Prostate gland (tissue), 2 donors: ENCODE measurements around the gene SYNE1. TPM values are rescaled to one million over a fixed set of nuclear protein-coding genes. Genes with fewer than 3 reads are reported as not detected.
"Not testable (repeated sequence)": the region's sequence is repeated elsewhere in the genome, so short reads cannot be mapped to it uniquely, and the experiment has no call there.

Source experiments
- DNase-seq: peaks from one replicate; pipeline ENCODE4 v3.0.0-alpha.2; 2019; ENCODE audit warnings: low spot score
- H3K27ac ChIP-seq, 2 donors: fragments of 200-600 bp; sonication (generic); 2 replicates each; pipeline ENCODE4 v1.5.1; 2017 to 2019
- H3K27me3 ChIP-seq: fragments of 200-600 bp; sonication (generic); replicated peaks from 2 replicates; pipeline ENCODE4 v1.5.1; 2019; ENCODE audit not compliant: insufficient read depth
- H3K36me3 ChIP-seq, 2 donors: fragments of 200-600 bp; sonication (generic); 1 replicate in 1 of 2; 2 replicates in 1 of 2; pipeline versions ENCODE4 v1.5.1 to v1.8.1; 2017 to 2019
- H3K4me1 ChIP-seq: fragments of 200-600 bp; sonication (generic); replicated peaks from 2 replicates; pipeline ENCODE4 v1.5.1; 2019
- H3K4me3 ChIP-seq, 2 donors: fragments of 200-600 bp; sonication (generic); 2 replicates each; pipeline ENCODE4 v1.5.1; 2017 to 2019
- H3K9me3 ChIP-seq: fragments of 200-600 bp; sonication (generic); 2 replicates; pipeline ENCODE4 v1.5.1; 2017
- CTCF ChIP-seq, 4 experiments: fragments of 200-600 bp in 2 of 4; fragments of 450-650 bp in 2 of 4; sonication (generic) in 2 of 4; IDR thresholded peaks; 1 replicate in 3 of 4; 2 replicates in 1 of 4; pipeline ENCODE4 v1.5.1; 2016 to 2019; ENCODE audit warnings: antibody characterized with exemption in 4 of 4, mild to moderate bottlenecking in 2 of 4, moderate library complexity in 2 of 4
- POLR2A ChIP-seq: fragments of 450-650 bp; IDR thresholded peaks from one replicate; pipeline ENCODE4 v1.6.1; 2016; ENCODE audit warnings: antibody characterized with exemption, mild to moderate bottlenecking
- POLR2AphosphoS5 ChIP-seq: sonication (generic); formaldehyde crosslinking; IDR thresholded peaks from one replicate; pipeline ENCODE4 v1.6.1; 2017; ENCODE audit warnings: antibody characterized with exemption
- WGBS: methylation state at CpG from one replicate; pipeline ENCODE4 v1.1.5; 2018; 5-methylcytosine and 5-hydroxymethylcytosine counted together
- intact Hi-C: fragments of 100-400 bp; cut with DNase I; formaldehyde crosslinking; loops from one replicate; pipeline ENCODE4 v1.14.2; 2022
- total RNA-seq, 2 donors: library from RNA; depleted of rRNA; stranded (reverse); fragments of >200 nt; gene quantifications; one replicate each; pipeline ENCODE4 v1.1.0, GENCODE V29; 2016

SYNE1 gene
- total RNA-seq, 2 donors from 2014 or later, result 36.5 to 154 TPM

- H3K27me3 ChIP-seq, intact Hi-C loops, H3K4me1 ChIP-seq, DNase-seq, H3K4me3 ChIP-seq, H3K27ac ChIP-seq, H3K9me3 ChIP-seq, H3K36me3 ChIP-seq: not testable (repeated sequence)
- 97% methylated on average over 2 of the region's 2 CpGs for WGBS
Observed at GRCh38 chr6:152491501-152491900, 145.7 kb downstream of the SYNE1 start.

GRCh38 chr6:152490971-152491378 is 146.2 kb downstream of the SYNE1 start:
- H3K4me1 ChIP-seq, H3K36me3 ChIP-seq, intact Hi-C loops, H3K4me3 ChIP-seq, H3K27ac ChIP-seq, H3K27me3 ChIP-seq, H3K9me3 ChIP-seq, DNase-seq: not testable (repeated sequence)
- 67% methylated on average over 5 of the region's 5 CpGs for WGBS

- no peak for DNase-seq
- no peaks in the 10 kb centered on the region for H3K4me1 ChIP-seq
- 74% methylated on average over 2 of the region's 2 CpGs for WGBS
- H3K27me3 ChIP-seq, result no peaks in the 10 kb centered on the region
- no peak overlapping the region for H3K4me3 ChIP-seq
- TF ChIP-seq POLR2A (no peak), CTCF (IDR thresholded peaks at IDR 0.05) (no peak), POLR2AphosphoS5 (no peak)
- H3K9me3 ChIP-seq, result no peaks in the 10 kb centered on the region
- H3K36me3 ChIP-seq, result no peaks in the 10 kb centered on the region
- intact Hi-C loops, result no loop called here
- H3K27ac ChIP-seq, result no peak overlapping the region
Observed at GRCh38 chr6:152484806-152485205, 152.4 kb downstream of the SYNE1 start.

- DNase-seq, result no peak
- H3K9me3 ChIP-seq, result no peaks in the 10 kb centered on the region
- TF ChIP-seq CTCF (IDR thresholded peaks at IDR 0.05) (no peak), POLR2AphosphoS5 (no peak), POLR2A (no peak)
- intact Hi-C loops, result no loop called here
- no peak overlapping the region for H3K27ac ChIP-seq
- no peak overlapping the region for H3K4me3 ChIP-seq
- H3K36me3 ChIP-seq, result no peaks in the 10 kb centered on the region
- no peaks in the 10 kb centered on the region for H3K27me3 ChIP-seq
- 94% methylated on average over 1 of the region's 1 CpG for WGBS
- H3K4me1 ChIP-seq, result no peaks in the 10 kb centered on the region
Observed at GRCh38 chr6:152482289-152482688, 154.9 kb downstream of the SYNE1 start.

GRCh38 chr6:152478377-152479010 is 158.7 kb downstream of the SYNE1 start:
- Histone ChIP-seq H3K9me3 (no peaks in the 10 kb centered on the region), H3K36me3 (no peaks in the 10 kb centered on the region), H3K27ac (no peak overlapping the region), H3K27me3 (no peaks in the 10 kb centered on the region), H3K4me1 (no peaks in the 10 kb centered on the region), H3K4me3 (no peak overlapping the region)
- no peak for TF ChIP-seq POLR2A
- 91% methylated on average over 11 of the region's 11 CpGs for WGBS
- no peak for DNase-seq
- intact Hi-C loops, result no loop called here

- WGBS, result 88% methylated on average over 1 of the region's 1 CpG
- H3K4me1 ChIP-seq, result no peaks in the 10 kb centered on the region
- H3K27ac ChIP-seq, result no peak overlapping the region
- no peaks in the 10 kb centered on the region for H3K36me3 ChIP-seq
- TF ChIP-seq POLR2A (no peak), CTCF (IDR thresholded peaks at IDR 0.05) (no peak), POLR2AphosphoS5 (no peak)
- no peak for DNase-seq
- H3K27me3 ChIP-seq, result no peaks in the 10 kb centered on the region
- H3K9me3 ChIP-seq, result no peaks in the 10 kb centered on the region
- H3K4me3 ChIP-seq, result no peak overlapping the region
- intact Hi-C loops, result no loop called here
Observed at GRCh38 chr6:152474354-152474753, 162.8 kb downstream of the SYNE1 start.
